ENCODE results near the gene SLC8A2. TPM values are rescaled to one million over a fixed set of nuclear protein-coding genes. Genes with fewer than 3 reads are reported as not detected.
A peak's percentile ranks its signal among the peaks of the same experiment; 100 is the strongest.

The SLC8A2 gene
- total RNA-seq, 4 donors from 2014 or later: 0.82 to 36.4 (median 9.6) TPM

DNA sequence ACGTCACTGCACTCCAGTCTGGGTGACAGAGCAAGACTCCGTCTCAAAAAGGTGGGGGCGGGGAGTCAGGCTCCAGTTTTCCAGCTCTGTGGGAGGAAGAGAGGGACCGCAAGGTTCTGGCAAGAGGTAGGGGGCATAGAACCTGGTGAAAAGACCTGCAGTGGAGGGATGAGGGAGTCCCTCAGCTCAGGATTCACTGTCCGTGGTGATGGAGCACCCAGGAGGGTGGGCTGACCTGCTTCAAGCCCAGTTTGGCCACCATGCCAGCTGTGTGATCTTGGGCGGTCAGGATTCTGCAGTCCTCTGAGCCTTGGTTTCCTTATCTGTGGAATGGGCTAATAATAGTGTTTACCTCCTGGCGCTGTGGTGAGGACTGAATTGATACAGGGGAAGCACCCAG, 21.2 kb downstream of the SLC8A2 start:
- no peak for DNase-seq
- no peak overlapping the region for H3K27ac ChIP-seq
- in situ Hi-C loops (cut with MboI; ENCODE audit: low pct_ligation_motif_present in 1 of 4, low pct_unique_long_range_greater_than_20kb in 1 of 4, low sequenced_read_pairs in 3 of 4): no loop called here
- intact Hi-C loops (cut with DNase I; ENCODE audit: low total_unique reads): no loop called here
- 50 to 55% methylated on average over 5 to 7 of the region's 7 CpGs for WGBS, 2 donors (ENCODE audit: low coverage in 1 of 2)
- no peaks in the 10 kb centered on the region for H3K36me3 ChIP-seq
- peaks cover 0 to 2% of the 10 kb centered on the region in 2 donors for H3K9me3 ChIP-seq
- peaks cover 0 to 23% (median 17%) of the 10 kb centered on the region in 4 donors for H3K4me1 ChIP-seq
- H3K4me3 ChIP-seq: no peak overlapping the region
- H3K27me3 ChIP-seq: peaks cover 66% of the 10 kb centered on the region
- TF ChIP-seq POLR2A (IDR thresholded peaks at IDR 0.05) (no peak), POLR2AphosphoS5 (IDR thresholded peaks at IDR 0.05) (no peak), EP300 (IDR thresholded peaks at IDR 0.05; ENCODE audit: low read depth) (no peak)
- TF ChIP-seq, protein P1, sequence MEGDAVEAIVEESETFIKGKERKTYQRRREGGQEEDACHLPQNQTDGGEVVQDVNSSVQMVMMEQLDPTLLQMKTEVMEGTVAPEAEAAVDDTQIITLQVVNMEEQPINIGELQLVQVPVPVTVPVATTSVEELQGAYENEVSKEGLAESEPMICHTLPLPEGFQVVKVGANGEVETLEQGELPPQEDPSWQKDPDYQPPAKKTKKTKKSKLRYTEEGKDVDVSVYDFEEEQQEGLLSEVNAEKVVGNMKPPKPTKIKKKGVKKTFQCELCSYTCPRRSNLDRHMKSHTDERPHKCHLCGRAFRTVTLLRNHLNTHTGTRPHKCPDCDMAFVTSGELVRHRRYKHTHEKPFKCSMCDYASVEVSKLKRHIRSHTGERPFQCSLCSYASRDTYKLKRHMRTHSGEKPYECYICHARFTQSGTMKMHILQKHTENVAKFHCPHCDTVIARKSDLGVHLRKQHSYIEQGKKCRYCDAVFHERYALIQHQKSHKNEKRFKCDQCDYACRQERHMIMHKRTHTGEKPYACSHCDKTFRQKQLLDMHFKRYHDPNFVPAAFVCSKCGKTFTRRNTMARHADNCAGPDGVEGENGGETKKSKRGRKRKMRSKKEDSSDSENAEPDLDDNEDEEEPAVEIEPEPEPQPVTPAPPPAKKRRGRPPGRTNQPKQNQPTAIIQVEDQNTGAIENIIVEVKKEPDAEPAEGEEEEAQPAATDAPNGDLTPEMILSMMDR (IDR thresholded peaks at IDR 0.05): no peak

DNA sequence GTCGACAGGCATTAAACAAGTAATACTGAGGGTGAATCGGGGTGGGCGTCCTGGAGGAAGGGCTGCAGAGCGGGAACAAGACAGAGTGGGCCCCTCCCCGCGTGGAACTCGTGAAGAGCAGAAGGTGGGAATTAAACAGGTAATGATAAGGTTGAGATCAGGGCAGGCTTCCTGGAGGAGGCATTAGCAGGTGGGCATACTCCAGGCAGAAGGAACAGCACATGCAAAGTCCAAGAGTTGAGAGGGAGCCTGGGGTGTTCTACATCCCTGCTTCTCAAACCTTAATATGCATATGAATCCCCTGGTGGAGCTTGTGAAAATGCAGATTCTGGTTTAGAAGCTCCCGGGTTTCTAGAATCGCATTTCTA, 23.3 kb downstream of the SLC8A2 start:
- intact Hi-C loops (cut with DNase I; ENCODE audit: low total_unique reads) (no loop called here), in situ Hi-C loops (cut with MboI; ENCODE audit: low pct_ligation_motif_present in 1 of 4, low pct_unique_long_range_greater_than_20kb in 1 of 4, low sequenced_read_pairs in 3 of 4) (no loop called here)
- Histone ChIP-seq H3K36me3 (no peaks in the 10 kb centered on the region), H3K4me1 (peaks cover 0 to 24% (median 17%) of the 10 kb centered on the region in 4 donors), H3K27ac (no peak overlapping the region), H3K9me3 (no peaks in the 10 kb centered on the region), H3K4me3 (no peak overlapping the region), H3K27me3 (peaks cover 76% of the 10 kb centered on the region)
- DNase-seq: no peak
- WGBS, 2 donors (ENCODE audit: low coverage in 1 of 2): 36 to 60% methylated on average over 1 to 9 of the region's 9 CpGs
- TF ChIP-seq, protein P1 (IDR thresholded peaks at IDR 0.05): no peak
- TF ChIP-seq POLR2AphosphoS5 (IDR thresholded peaks at IDR 0.05) (no peak), POLR2A (IDR thresholded peaks at IDR 0.05) (no peak), EP300 (IDR thresholded peaks at IDR 0.05; ENCODE audit: low read depth) (no peak)

DNA sequence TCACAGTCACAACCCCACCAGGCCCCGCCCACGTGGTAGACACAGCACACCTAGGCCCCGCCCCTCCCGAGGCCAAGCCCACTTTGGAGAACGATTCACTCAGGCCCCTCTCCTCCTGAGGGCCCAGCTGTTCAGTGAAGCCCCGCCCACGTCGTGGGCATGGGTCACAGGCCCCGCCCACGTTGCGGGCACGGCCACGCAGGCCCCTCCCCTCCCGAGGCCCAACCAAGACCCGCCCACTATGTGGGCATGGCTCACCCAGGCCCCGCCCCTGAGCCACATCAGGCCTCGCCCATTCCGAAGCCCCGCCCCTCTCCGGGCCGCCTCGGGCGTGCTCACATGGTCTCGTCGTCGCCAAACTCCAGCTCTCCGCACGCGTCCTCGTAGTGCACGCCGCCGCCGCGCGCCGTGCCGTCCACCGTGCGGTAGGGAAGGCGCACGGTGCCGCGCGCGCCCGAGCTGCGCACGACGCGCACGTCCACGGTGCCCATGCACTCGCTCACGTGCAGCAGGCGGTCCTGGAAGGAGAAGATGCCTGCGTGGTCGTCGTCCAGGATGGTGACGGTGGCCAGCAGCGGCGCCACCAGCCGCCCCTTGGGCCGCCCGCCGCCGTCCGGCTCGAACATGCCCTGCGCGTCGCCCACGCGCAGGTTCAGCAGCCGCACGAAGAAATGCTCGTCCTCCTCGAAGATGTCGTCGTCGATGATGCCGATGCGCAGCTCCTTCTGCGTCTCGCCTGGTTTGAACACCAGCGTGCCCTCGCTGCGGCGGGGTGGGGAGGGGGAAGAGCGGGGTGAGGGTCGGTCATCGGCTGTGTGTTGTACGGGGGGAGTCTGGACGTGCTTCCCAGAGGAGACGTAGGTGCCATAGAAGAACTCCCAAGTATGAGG, 24.0 kb downstream of the SLC8A2 start:
- intact Hi-C loops (cut with DNase I; ENCODE audit: low total_unique reads): no loop called here
- H3K36me3 ChIP-seq: no peaks in the 10 kb centered on the region
- H3K9me3 ChIP-seq: no peaks in the 10 kb centered on the region
- H3K27ac ChIP-seq: no peak overlapping the region
- H3K4me1 ChIP-seq: peaks cover 0 to 24% (median 17%) of the 10 kb centered on the region in 4 donors
- peaks cover 78% of the 10 kb centered on the region for H3K27me3 ChIP-seq
- DNase-seq: peak; percentile 41
- WGBS, 2 donors (ENCODE audit: low coverage in 1 of 2): 33 to 40% methylated on average over 1 to 64 of the region's 95 CpGs
- H3K4me3 ChIP-seq: peak overlapping the region in 1 of 4 donors; percentile 13
- in situ Hi-C loops (cut with MboI; ENCODE audit: low pct_ligation_motif_present in 1 of 4, low pct_unique_long_range_greater_than_20kb in 1 of 4, low sequenced_read_pairs in 3 of 4): no loop called here
- TF ChIP-seq POLR2AphosphoS5 (IDR thresholded peaks at IDR 0.05): no peak
- no peak for TF ChIP-seq POLR2A (IDR thresholded peaks at IDR 0.05)
- no peak for TF ChIP-seq EP300 (IDR thresholded peaks at IDR 0.05; ENCODE audit: low read depth)
- TF ChIP-seq, protein P1 (IDR thresholded peaks at IDR 0.05): no peak

DNA sequence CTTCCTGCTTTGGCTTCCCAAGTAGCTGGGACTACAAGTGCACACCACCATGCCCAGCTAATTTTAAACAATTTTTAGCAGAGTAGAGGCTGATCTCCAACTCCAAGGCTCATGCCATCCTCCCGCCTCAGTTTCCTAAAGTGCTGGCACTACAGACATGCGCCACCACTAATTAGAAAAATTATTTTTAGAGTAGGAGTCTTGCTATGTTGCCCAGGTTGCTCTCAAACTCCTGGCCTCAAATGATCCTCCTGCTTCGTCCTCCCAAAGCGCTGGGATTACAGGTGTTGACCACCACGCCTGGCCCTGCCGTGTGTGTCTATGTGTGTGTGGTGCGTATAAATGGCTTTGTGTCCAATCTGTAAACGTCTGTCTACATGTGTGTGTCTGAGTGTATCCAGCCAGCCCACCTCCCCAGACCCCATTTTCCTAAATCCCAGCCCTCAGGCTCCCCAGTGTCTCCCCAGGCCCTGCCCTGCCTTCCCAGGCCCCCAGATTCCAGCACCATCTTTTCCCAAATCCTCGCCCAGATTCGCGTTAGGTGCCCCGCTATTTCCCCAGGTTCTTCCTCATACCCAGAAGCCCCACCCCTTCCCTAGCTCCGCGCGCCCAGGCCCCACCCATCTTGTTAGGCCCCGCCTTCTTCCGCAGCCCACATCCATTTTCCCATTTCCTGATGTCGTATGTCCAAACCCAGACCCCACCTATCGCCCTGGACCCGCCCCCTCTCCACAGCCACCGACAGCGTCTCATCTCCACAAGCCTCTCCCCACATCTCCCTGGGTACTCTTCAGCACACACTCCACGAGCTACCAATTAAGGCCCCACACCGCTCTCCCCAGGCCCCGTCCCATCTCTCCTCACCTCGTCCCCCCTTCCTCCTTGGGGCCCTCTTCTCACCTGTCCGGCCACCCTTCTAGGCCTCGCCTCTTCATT, 24.9 kb downstream of the SLC8A2 start:
- Histone ChIP-seq H3K4me3 (no peak overlapping the region), H3K27me3 (peaks cover 87% of the 10 kb centered on the region), H3K36me3 (no peaks in the 10 kb centered on the region), H3K4me1 (peaks cover 0 to 24% (median 17%) of the 10 kb centered on the region in 4 donors), H3K27ac (no peak overlapping the region), H3K9me3 (no peaks in the 10 kb centered on the region)
- 18 to 26% methylated on average over 16 to 28 of the region's 28 CpGs for WGBS, 2 donors (ENCODE audit: low coverage in 1 of 2)
- in situ Hi-C loops (cut with MboI; ENCODE audit: low pct_ligation_motif_present in 1 of 4, low pct_unique_long_range_greater_than_20kb in 1 of 4, low sequenced_read_pairs in 3 of 4): no loop called here
- intact Hi-C loops (cut with DNase I; ENCODE audit: low total_unique reads): no loop called here
- TF ChIP-seq POLR2A (IDR thresholded peaks at IDR 0.05) (no peak), POLR2AphosphoS5 (IDR thresholded peaks at IDR 0.05) (no peak)
- DNase-seq: peak; percentile 32

All from transverse colon (tissue), 4 donors.